SKM-1 treated with dmso at 0.1 percent for 144 hours (cell line): Measurements from ENCODE around the gene DPP6.
"Not testable (repeated sequence)": the region's sequence is repeated elsewhere in the genome, so short reads cannot be mapped to it uniquely, and the experiment has no call there.

Source experiments
- DNase-seq: peaks from one replicate; lab custom pipeline; 2025; ENCODE audit not compliant: unreplicated experiment; lab: John Stamatoyannopoulos, UW

DPP6 gene

DNA sequence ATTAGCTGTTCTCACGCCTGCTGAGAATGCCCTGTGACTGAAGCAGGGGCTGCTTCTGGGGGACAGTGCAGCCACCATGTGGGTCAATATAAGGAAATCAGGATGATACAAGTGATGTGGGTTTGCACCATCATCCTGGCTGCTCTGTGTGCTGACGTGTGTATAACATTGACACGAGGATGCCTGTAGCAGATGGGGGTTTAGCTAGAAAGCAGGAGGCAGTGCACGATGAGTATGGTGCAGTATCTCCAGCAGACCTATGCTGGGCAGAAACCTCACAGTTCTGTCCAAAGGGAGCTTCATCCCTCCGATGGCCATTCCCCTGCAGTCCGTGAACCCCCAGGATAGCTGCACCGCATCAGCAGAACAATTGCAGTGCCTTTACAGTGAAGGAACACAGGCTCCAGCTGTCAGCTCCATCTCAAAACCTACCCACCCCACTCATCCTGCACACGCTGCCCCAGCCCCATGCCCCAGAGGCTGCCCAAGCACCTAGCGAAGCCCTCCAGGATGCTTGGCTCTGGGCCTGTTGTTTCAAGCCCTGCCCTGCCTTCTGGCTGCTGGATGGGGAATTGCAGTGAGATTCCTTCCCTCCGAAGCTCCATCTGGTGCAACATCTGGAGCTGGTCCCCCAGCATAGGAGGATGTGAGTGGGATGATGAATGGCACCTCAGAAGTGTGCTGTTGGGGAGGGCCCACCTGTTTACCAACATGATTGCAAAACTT is 96.8 kb downstream of the DPP6 start:
- not testable (repeated sequence) for DNase-seq

- not testable (repeated sequence) for DNase-seq
These were observed 98.5 kb downstream of the DPP6 start for GRCh38 chr7:154150656-154151055.

- not testable (repeated sequence) for DNase-seq
These were observed 99.1 kb downstream of the DPP6 start for GRCh38 chr7:154151306-154151705.

- DNase-seq = not testable (repeated sequence)
These were observed 103.7 kb downstream of the DPP6 start for GRCh38 chr7:154155928-154156327.

GRCh38 chr7:154162921-154163320 is 110.7 kb downstream of the DPP6 start:
- not testable (repeated sequence) for DNase-seq

- not testable (repeated sequence) for DNase-seq
These were observed 111.4 kb downstream of the DPP6 start for GRCh38 chr7:154163642-154164041.

- no peak for DNase-seq
These were observed 114.9 kb downstream of the DPP6 start for GRCh38 chr7:154167051-154167450.

- DNase-seq = no peak
These were observed 115.6 kb downstream of the DPP6 start for GRCh38 chr7:154167807-154168206.

GRCh38 chr7:154171422-154171821 is 119.2 kb downstream of the DPP6 start:
- no peak for DNase-seq

DNA sequence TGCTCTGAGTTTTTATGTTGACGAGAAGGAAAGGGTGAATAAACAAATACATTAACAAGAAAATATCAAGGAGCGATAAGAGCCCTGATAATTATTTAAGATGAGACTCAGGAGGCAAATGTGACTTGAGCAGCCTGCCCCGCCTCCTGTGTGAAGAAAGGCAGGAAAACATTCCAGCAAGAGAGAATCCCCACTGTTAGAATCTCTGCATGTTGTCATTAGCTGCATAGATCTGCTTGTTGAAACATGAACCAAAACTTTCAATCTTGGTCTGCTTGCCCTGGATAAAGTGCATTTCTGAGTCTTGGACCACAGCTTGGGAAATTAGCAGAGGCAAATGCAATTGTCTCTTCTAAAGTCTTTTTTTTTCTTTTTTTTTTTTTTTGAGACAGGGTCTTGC is 120.0 kb downstream of the DPP6 start:
- no peak for DNase-seq

GRCh38 chr7:154177584-154177983 is 125.4 kb downstream of the DPP6 start:
- no peak for DNase-seq

DNA sequence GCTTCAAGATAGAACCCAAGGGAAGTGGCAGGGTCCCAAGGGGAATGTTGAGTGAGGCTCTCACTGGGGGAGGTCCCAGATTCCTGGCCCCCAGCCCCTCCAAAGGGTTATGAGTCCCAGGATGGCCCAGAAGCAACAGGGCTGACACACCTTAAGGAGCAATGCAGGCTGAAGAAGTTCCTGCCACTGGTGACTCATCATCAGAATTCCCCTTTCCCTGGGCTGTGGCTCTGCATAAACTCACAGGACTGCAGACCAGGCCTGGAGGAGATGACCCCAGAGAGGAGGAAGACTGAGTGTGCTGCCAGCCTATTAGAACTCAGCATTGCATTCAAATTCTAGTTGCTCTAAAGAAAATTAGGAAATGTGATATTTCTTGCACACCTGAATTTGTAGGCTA is 126.7 kb downstream of the DPP6 start:
- DNase-seq = no peak

GRCh38 chr7:154183482-154183881 is 131.3 kb downstream of the DPP6 start:
- no peak for DNase-seq

DNA sequence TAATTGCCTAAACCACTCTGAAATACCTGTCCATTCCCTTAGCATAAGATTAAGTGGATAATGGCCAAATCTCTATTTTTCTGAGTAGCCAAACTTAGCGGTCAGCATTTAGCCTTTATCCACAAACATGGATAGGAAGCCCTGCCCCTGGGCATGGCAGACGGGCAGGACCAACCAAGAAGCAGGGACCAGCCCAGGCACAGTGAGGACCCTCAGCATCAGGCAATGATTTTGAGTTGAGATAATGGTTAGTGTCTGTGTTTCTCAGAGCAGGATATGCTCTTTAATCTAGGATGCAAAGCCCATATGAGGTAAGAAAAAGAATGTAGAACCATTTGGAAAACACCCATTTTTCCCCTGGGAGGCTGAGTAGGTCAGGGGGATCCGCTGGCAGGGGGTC is 131.7 kb downstream of the DPP6 start:
- no peak for DNase-seq

GRCh38 chr7:154186811-154187210 is 134.6 kb downstream of the DPP6 start:
- no peak for DNase-seq

- DNase-seq = no peak
These were observed 136.1 kb downstream of the DPP6 start for GRCh38 chr7:154188330-154188729.

GRCh38 chr7:154195266-154195665 is 143.1 kb downstream of the DPP6 start:
- no peak for DNase-seq

GRCh38 chr7:154198481-154198880 is 146.3 kb downstream of the DPP6 start:
- no peak for DNase-seq

DNA sequence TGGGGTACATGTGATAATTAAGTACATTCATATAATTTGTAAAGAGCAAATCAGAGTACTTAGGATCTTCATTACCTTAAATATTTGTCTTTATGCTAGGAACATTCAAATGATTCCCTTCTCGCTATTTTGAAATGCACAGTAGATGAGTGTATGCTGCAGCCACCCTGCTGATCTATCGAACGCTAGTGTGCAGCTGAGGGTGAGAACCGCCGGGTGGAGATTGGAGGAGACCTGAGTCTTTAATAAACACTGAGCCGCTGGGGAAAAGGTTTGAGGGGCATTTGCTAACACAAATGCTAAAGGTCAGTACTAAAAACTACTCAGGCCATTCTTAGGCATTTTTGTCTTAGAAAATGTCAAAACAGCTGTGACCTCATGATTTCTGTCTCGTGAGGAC is 148.0 kb downstream of the DPP6 start:
- DNase-seq = no peak

DNA sequence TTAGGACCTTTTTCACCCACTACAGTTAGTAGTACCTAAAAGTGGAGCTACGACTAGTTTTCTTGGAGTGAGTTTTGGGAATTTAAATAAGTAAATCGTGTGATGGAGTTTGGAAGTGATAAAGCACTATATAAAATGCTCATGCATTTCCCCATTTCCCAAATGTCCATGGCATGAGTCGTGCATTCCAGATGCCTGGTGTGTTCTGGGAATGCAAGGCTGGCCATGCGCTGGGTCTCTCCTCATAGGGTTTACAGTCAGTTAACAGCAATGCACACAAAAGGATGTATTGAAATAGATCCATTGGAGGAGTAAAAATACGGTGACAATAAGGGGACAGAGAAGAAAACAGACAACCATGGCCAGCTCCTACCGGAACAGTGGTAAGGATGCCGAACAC is 149.8 kb downstream of the DPP6 start:
- DNase-seq = no peak

- DNase-seq = no peak
These were observed 151.8 kb downstream of the DPP6 start for GRCh38 chr7:154204046-154204445.

DNA sequence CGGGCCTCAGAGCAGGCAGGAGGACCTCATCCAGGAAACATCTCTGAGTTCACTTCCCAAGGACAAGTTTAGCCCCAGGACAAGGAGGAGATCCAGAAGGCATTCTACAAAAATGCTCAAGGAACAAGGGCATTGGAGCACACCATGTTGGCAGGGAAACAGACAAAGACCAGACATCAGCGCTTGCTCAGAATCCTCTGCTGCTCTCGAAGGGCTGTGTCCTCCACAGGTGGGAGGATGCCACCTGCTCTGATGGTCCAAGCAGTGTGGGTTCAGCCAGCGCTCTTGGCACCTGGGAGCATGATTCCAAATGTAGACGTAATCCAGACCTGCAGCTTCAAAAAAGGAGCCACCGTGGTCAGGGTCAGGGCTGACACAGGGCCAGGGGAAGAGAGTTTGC is 160.7 kb downstream of the DPP6 start:
- DNase-seq = no peak

- no peak for DNase-seq
These were observed 165.6 kb downstream of the DPP6 start for GRCh38 chr7:154217688-154218340.
